Measurements from ENCODE around the gene DNAAF9.

The DNAAF9 gene

DNA sequence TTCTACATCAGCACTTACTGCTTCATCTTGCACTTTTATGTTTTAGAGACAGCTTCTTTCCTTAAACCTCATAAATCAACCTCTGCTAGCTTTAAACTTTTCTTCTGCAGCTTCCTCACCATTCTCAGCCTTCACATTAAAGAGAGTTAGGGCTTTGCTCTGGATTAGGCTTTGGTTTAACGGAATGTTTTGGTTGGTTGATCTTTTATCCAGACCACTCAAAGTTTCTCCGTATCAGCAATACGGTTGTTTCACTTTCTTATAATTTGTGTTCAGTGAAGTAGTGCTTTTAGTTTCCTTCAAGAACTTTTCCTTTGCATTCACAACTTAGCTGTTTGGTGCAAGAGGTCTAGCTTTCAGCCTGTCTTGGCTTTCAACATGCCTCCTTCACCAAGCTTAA lies 40.4 kb downstream of the DNAAF9 start:
- no peak for DNase-seq (ENCODE audit: low spot score)
- TF ChIP-seq, protein P1, sequence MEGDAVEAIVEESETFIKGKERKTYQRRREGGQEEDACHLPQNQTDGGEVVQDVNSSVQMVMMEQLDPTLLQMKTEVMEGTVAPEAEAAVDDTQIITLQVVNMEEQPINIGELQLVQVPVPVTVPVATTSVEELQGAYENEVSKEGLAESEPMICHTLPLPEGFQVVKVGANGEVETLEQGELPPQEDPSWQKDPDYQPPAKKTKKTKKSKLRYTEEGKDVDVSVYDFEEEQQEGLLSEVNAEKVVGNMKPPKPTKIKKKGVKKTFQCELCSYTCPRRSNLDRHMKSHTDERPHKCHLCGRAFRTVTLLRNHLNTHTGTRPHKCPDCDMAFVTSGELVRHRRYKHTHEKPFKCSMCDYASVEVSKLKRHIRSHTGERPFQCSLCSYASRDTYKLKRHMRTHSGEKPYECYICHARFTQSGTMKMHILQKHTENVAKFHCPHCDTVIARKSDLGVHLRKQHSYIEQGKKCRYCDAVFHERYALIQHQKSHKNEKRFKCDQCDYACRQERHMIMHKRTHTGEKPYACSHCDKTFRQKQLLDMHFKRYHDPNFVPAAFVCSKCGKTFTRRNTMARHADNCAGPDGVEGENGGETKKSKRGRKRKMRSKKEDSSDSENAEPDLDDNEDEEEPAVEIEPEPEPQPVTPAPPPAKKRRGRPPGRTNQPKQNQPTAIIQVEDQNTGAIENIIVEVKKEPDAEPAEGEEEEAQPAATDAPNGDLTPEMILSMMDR (IDR thresholded peaks at IDR 0.05; ENCODE audit: extremely low read depth, missing control alignments) = no peak

DNA sequence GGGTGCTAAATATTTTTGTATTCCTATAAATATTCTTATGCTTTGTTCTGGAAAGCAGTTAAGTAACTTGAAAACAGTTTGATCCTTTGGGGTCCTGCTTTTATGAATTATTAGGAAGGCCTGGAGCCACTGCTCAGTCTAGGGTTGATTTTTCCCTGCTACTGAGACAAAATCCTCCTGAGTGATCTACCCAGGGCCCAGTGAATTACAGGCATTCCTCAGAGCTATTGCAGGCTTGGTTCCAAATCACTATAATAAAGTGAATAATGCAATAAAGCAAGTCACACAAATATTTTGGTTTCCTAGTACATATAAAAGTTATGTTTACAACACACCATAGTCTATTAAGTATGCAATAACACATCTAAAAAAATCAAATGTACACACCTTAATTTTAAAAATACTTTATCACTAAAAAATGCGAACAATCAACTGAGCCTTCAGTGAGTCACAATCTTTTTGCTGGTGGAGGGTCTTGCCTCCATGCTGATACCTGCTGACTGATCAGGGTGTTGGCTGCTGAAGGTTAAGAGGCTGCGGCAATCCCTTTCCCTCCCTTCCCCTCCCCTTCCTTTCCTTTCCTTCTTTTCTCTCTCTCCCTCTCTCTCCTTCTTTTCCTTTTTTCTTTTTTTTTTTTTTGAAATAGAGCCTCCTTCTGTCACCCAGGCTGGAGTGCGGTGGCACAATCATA lies 43.0 kb downstream of the DNAAF9 start:
- no peak for DNase-seq (ENCODE audit: low spot score)
- TF ChIP-seq, protein P1 (IDR thresholded peaks at IDR 0.05; ENCODE audit: extremely low read depth, missing control alignments) = no peak

DNA sequence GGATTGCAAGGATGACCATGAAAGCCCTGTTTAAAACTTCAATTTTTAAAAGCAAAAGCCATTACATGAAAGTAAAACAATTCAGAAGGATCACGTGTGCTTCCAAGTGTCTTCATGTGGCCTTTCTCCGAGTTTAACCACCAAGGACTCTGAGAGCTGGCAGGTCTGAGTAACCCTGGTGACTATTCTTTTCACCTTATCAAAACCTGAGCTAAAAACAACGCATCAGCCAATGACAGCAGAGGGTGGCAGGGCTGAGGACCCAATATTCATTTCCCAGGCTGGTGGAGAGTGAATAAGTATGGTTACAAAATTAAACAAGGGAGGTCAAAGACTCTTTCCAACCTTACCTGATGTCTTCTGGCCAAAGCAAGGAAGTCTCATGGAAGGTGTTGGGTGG lies 46.7 kb downstream of the DNAAF9 start:
- DNase-seq (ENCODE audit: low spot score) = no peak
- TF ChIP-seq, protein P1 (IDR thresholded peaks at IDR 0.05; ENCODE audit: extremely low read depth, missing control alignments) = no peak

DNA sequence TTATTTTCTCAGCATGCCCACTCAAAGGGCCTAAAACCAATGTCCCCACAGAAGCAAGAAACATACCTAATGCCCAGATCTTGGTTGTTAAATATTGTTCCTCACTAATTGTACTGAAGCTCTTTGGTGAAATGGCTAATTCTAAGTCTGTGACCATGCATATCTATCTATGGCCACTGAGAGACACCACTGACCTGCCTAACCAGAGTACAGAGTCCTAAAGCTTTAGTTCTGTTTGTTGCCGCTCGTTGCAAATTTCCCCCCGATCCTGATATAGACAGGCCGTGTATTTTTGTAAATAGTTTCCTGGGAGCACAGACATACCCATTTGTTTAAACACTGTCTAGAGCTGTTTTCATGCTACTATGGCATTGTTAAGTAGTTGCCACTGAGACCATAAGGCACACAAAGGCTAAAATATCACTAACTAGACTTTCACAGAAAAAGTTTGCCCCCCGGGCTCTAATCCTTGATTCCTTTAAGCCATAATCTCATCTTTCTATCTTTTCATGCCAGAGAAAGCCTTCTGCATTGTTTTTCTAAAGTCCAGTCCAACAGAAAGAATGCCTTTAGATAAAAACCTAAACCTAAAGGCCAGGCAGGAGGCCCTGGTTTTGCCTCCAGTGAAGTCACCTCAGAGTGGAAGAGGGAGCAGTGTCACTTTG lies 48.7 kb downstream of the DNAAF9 start:
- DNase-seq (ENCODE audit: low spot score) = no peak

More for the DNA sequence above, 48.7 kb downstream of the DNAAF9 start:
- TF ChIP-seq, protein P1 (IDR thresholded peaks at IDR 0.05; ENCODE audit: extremely low read depth, missing control alignments) = no peak

All from GM20000 (cell line).